Neural cell (in vitro differentiated cells): ENCODE measurements around the gene TOR1A. TPM values are rescaled to one million over a fixed set of nuclear protein-coding genes. Genes with fewer than 3 reads are reported as not detected.

Experiments used
- H2AFZ ChIP-seq: fragments of 200-600, 300-800 bp; sonication (generic), shearing (Covaris generic); 2 replicates; pipeline ENCODE4 v1.6.0; 2014; ENCODE audit warnings: low read depth, mild to moderate bottlenecking, antibody characterized with exemption, low read length, moderate library complexity
- H3F3A ChIP-seq: fragments of 200-600 bp; shearing (Covaris generic); 2 replicates; pipeline ENCODE4 v1.6.1; 2016; ENCODE audit warnings: mild to moderate bottlenecking, moderate library complexity, mixed read lengths, antibody characterized with exemption, low read length; ENCODE audit not compliant: insufficient read depth, poor library complexity, severe bottlenecking
- H3K27ac ChIP-seq: fragments of 200-600, 300-800 bp; sonication (generic), shearing (Covaris generic); 2 replicates; pipeline ENCODE4 v1.5.1; 2014; ENCODE audit warnings: mild to moderate bottlenecking, low read length, moderate library complexity
- H3K27me3 ChIP-seq: fragments of 300-800, 200-600 bp; sonication (generic), shearing (Covaris generic); 2 replicates; pipeline ENCODE4 v1.6.0; 2014; ENCODE audit warnings: mild to moderate bottlenecking, low read depth, low read length, moderate library complexity; ENCODE audit not compliant: insufficient read depth
- H3K36me3 ChIP-seq: fragments of 300-800, 200-600 bp; sonication (generic), shearing (Covaris generic); 2 replicates; pipeline ENCODE4 v1.5.1; 2014; ENCODE audit warnings: mild to moderate bottlenecking, antibody characterized with exemption, low read length, moderate library complexity; ENCODE audit not compliant: insufficient read depth
- H3K4me2 ChIP-seq: fragments of 300-800, 200-600 bp; sonication (generic), shearing (Covaris generic); 2 replicates; pipeline ENCODE4 v1.6.0; 2014; ENCODE audit warnings: mild to moderate bottlenecking, low read length
- H3K4me3 ChIP-seq: fragments of 300-800, 200-600 bp; sonication (generic), shearing (Covaris generic); 2 replicates; pipeline ENCODE4 v1.5.1; 2014; ENCODE audit warnings: mild to moderate bottlenecking, low read length, moderate library complexity
- H3K79me2 ChIP-seq: fragments of 200-600 bp; shearing (Covaris generic); replicated peaks from 2 replicates; pipeline ENCODE4 v1.6.0; 2014; ENCODE audit warnings: mild to moderate bottlenecking, low read length, moderate library complexity; ENCODE audit not compliant: insufficient read depth
- H3K9ac ChIP-seq: fragments of 300-800, 200-600 bp; sonication (generic), shearing (Covaris generic); 2 replicates; pipeline ENCODE4 v1.6.1; 2016; ENCODE audit warnings: mild to moderate bottlenecking, low read length, mixed read lengths
- H3K9me2 ChIP-seq: fragments of 200-600 bp; shearing (Covaris generic); 2 replicates; pipeline ENCODE4 v1.6.1; 2016; ENCODE audit warnings: mild to moderate bottlenecking, low read length, mixed read lengths; ENCODE audit not compliant: insufficient read depth
- H3K9me3 ChIP-seq: fragments of 200-600, 300-800 bp; sonication (generic), shearing (Covaris generic); 2 replicates; pipeline ENCODE4 v1.6.1; 2016; ENCODE audit warnings: mild to moderate bottlenecking, mixed run types, low read length, moderate library complexity, mixed read lengths
- H4K20me1 ChIP-seq: fragments of 200-600 bp; shearing (Covaris generic); 2 replicates; pipeline ENCODE4 v1.6.1; 2016; ENCODE audit warnings: mild to moderate bottlenecking, mixed run types; ENCODE audit not compliant: insufficient read depth
- CTCF ChIP-seq: fragments of 450-650 bp; IDR thresholded peaks from 2 replicates; pipeline ENCODE4 v1.5.1; 2014; ENCODE audit warnings: antibody characterized with exemption, mild to moderate bottlenecking, moderate library complexity; ENCODE audit not compliant: poor library complexity, severe bottlenecking
- EP300 ChIP-seq: fragments of 450-650 bp; conservative IDR thresholded peaks from 2 replicates; pipeline ENCODE4 v1.6.1; 2014; ENCODE audit warnings: antibody characterized with exemption, mild to moderate bottlenecking, moderate library complexity; ENCODE audit not compliant: poor library complexity, severe bottlenecking
- EZH2 ChIP-seq: fragments of 200-600, 300-800 bp; shearing (Covaris generic), sonication (generic); IDR thresholded peaks from 2 replicates; pipeline ENCODE4 v1.6.1; 2014; ENCODE audit warnings: antibody characterized with exemption, low read length, borderline replicate concordance, mild to moderate bottlenecking; ENCODE audit not compliant: insufficient read depth, poor library complexity, severe bottlenecking
- MXI1 ChIP-seq: fragments of 450-650 bp; conservative IDR thresholded peaks from 2 replicates; pipeline ENCODE4 v1.6.1; 2014; ENCODE audit warnings: antibody characterized with exemption, mild to moderate bottlenecking; ENCODE audit not compliant: poor library complexity, severe bottlenecking
- POLR2AphosphoS5 ChIP-seq: IDR thresholded peaks from 2 replicates; pipeline ENCODE4 v1.6.1; 2012
- RAD21 ChIP-seq: fragments of 450-650 bp; conservative IDR thresholded peaks from 2 replicates; pipeline ENCODE4 v1.6.1; 2014; ENCODE audit warnings: antibody characterized with exemption, mild to moderate bottlenecking, moderate library complexity
- REST ChIP-seq: IDR thresholded peaks from 2 replicates; pipeline ENCODE4 v1.6.1; 2012; ENCODE audit warnings: borderline replicate concordance
- SMC3 ChIP-seq: fragments of 450-650 bp; conservative IDR thresholded peaks from 2 replicates; pipeline ENCODE4 v1.6.1; 2014; ENCODE audit warnings: antibody characterized with exemption, mild to moderate bottlenecking, moderate library complexity; ENCODE audit not compliant: poor library complexity
- TAF1 ChIP-seq: IDR thresholded peaks from 2 replicates; pipeline ENCODE4 v1.6.1; 2012; ENCODE audit warnings: low read depth
- polyA plus RNA-seq: library from polyadenylated mRNA; depleted of rRNA; stranded (reverse); fragments of >200 nt; gene quantifications from 2 replicates; pipeline ENCODE4 v1.2.3, GENCODE V29; 2014
- small RNA-seq, 3 experiments: library from RNA; depleted of rRNA; stranded (forward); fragments of <200 nt; gene quantifications; one replicate each; pipeline ENCODE3, GENCODE V24; 2012

Gene TOR1A
- polyA plus RNA-seq, 1 donor from 2014 or later = 56.3 TPM

GRCh38 chr9:129762985-129763926 lies 60.7 kb downstream of the TOR1A start:
- Histone ChIP-seq H3K4me2 (no peak overlapping the region), H3K9me3 (no peaks in the 10 kb centered on the region), H3K4me3 (no peak overlapping the region), H3K79me2 (no peaks in the 10 kb centered on the region), H3K9me2 (no peaks in the 10 kb centered on the region), H3K36me3 (no peaks in the 10 kb centered on the region), H2AFZ (no peak overlapping the region), H4K20me1 (no peaks in the 10 kb centered on the region), H3K27ac (no peak overlapping the region), H3F3A (no peaks in the 10 kb centered on the region), H3K27me3 (no peaks in the 10 kb centered on the region), H3K9ac (no peak overlapping the region)
- no peak for TF ChIP-seq CTCF
- TF ChIP-seq EZH2 = no peak
- no peak for TF ChIP-seq RAD21
- no peak for TF ChIP-seq SMC3
- TF ChIP-seq REST = no peak
- TF ChIP-seq TAF1 = no peak
- TF ChIP-seq POLR2AphosphoS5 = no peak
- no peak for TF ChIP-seq EP300
- TF ChIP-seq MXI1 = no peak

Small RNA genes within 50 kb of the gene (small RNA-seq; reads per million reads assigned to genes)
- gene MIR6855 = 1.0 to 4.5 (median 2.3) reads per million in 3 experiments

Other genes with a start within 250 kb of the TOR1A start
- gene C9orf50, start 203.0 kb downstream of the TOR1A start, polyA plus RNA-seq = not detected in 2 replicates
- 35.9 and 57.1 TPM in 2 replicates for gene NTMT1, start 198.0 kb downstream of the TOR1A start, polyA plus RNA-seq
- 18.4 and 24.6 TPM in 2 replicates for gene ASB6, start 182.0 kb downstream of the TOR1A start, polyA plus RNA-seq
- not detected in 2 replicates for gene PRRX2, start 158.5 kb downstream of the TOR1A start, polyA plus RNA-seq
- 0.63 and 1.2 TPM in 2 replicates for gene PTGES, start 71.1 kb downstream of the TOR1A start, polyA plus RNA-seq
- gene TOR1B, start 21.0 kb downstream of the TOR1A start, polyA plus RNA-seq = 50.0 and 52.2 TPM in 2 replicates
- 69.5 and 91.3 TPM in 2 replicates for gene C9orf78, start 11.1 kb upstream of the TOR1A start, polyA plus RNA-seq
- 34.8 and 39.8 TPM in 2 replicates for gene USP20, start 11.3 kb upstream of the TOR1A start, polyA plus RNA-seq
- gene FNBP1, start 219.1 kb upstream of the TOR1A start, polyA plus RNA-seq = 14.2 and 16.6 TPM in 2 replicates
- gene GPR107, start 229.8 kb upstream of the TOR1A start, polyA plus RNA-seq = 21.5 and 28.6 TPM in 2 replicates